Measurements from ENCODE around the gene SLC23A2. TPM values are rescaled to one million over a fixed set of nuclear protein-coding genes. Genes with fewer than 3 reads are reported as not detected.

Gene SLC23A2
- total RNA-seq, 1 experiment from 2014 or later, result 16.3 TPM

DNA sequence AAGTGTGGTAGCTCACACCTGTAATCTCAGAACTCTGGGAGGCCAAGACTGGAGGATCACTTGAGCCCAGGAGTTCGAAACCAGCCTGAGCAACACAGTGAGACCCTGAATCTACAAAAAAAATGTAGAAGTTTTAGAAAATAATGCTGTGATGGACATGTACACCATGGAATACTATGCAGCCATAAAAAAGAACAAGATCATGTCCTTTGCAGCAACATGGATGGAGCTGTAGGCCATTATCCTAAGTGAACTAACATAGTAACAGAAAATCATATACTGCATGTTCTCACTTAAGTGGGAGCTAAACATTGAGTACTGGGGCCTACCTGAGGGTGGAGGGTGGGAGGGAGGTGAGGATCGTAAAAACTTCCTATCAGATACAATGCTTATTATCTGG, 168.8 kb downstream of the SLC23A2 start:
- H3K4me2 ChIP-seq (ENCODE audit: low read length), result no peak overlapping the region
- RAD21 ChIA-PET (ENCODE audit: low non-redundant PET in 1 of 2, low total read pairs in 2 of 2, uncharacterized antibody in 2 of 2, unreplicated experiment in 2 of 2), result no interaction called here
- no peaks in the 10 kb centered on the region for H3K36me3 ChIP-seq (ENCODE audit: control insufficient read depth in 1 of 2, insufficient read depth in 2 of 2, low read length in 2 of 2)
- CTCF ChIA-PET, result no interaction called here
- POLR2A ChIA-PET, result no interaction called here
- no peaks in the 10 kb centered on the region for H3K27me3 ChIP-seq (ENCODE audit: insufficient read depth, low read length)
- no peaks in the 10 kb centered on the region for H4K20me1 ChIP-seq (ENCODE audit: insufficient read depth)
- ATAC-seq, result no peak
- H3K4me1 ChIP-seq (ENCODE audit: control insufficient read depth in 1 of 2, insufficient read depth in 2 of 2, low read length in 2 of 2), result no peaks in the 10 kb centered on the region
- no peak overlapping the region for H3K9ac ChIP-seq (ENCODE audit: low read length)
- no TSS peak for BruUV-seq (replicated peaks)
- intact Hi-C loops (cut with micrococcal nuclease), result no loop called here
- no peaks in the 10 kb centered on the region for H3K9me2 ChIP-seq (ENCODE audit: insufficient read depth)
- TF ChIP-seq POLR2A (IDR thresholded peaks at IDR 0.05; ENCODE audit: borderline replicate concordance, extremely low read depth, insufficient read depth, insufficient read length) (no peak), JUND (IDR thresholded peaks at IDR 0.05) (no peak), CEBPB (IDR thresholded peaks at IDR 0.05; ENCODE audit: low read depth) (no peak), CBX3 (IDR thresholded peaks at IDR 0.05; ENCODE audit: low read depth) (no peak), SP1 (IDR thresholded peaks at IDR 0.05; ENCODE audit: low read depth) (no peak), SRF (IDR thresholded peaks at IDR 0.05; ENCODE audit: low read depth) (no peak), SIN3A (IDR thresholded peaks at IDR 0.05; ENCODE audit: low read depth) (no peak), ZNF274 (IDR thresholded peaks at IDR 0.05; ENCODE audit: low read depth, low read length) (no peak), TCF7L2 (IDR thresholded peaks at IDR 0.05; ENCODE audit: borderline replicate concordance, extremely low read depth, insufficient read depth, insufficient read length) (no peak), YY1 (IDR thresholded peaks at IDR 0.05; ENCODE audit: extremely low read depth, insufficient replicate concordance, low read depth, low read length) (no peak), ATF3 (IDR thresholded peaks at IDR 0.05) (no peak), FOSL1 (IDR thresholded peaks at IDR 0.05; ENCODE audit: low read depth) (no peak), EZH2phosphoT487 (IDR thresholded peaks at IDR 0.05; ENCODE audit: borderline replicate concordance) (no peak), MAX (IDR thresholded peaks at IDR 0.05) (no peak), RAD21 (IDR thresholded peaks at IDR 0.05; ENCODE audit: low read depth) (no peak), REST (IDR thresholded peaks at IDR 0.05; ENCODE audit: low read depth) (no peak)
- no peaks in the 10 kb centered on the region for H3K79me2 ChIP-seq (ENCODE audit: insufficient read depth, low read length)
- no peak overlapping the region for H2AFZ ChIP-seq (ENCODE audit: low read depth, low read length, poor library complexity, severe bottlenecking)
- no peak overlapping the region for H3K27ac ChIP-seq (ENCODE audit: low read depth, low read length)
- no peaks in the 10 kb centered on the region for H3K9me3 ChIP-seq (ENCODE audit: control insufficient read depth in 1 of 2, insufficient read depth in 1 of 2, low read depth in 1 of 2, low read length in 2 of 2)
- no peak overlapping the region for H3K4me3 ChIP-seq (replicated peaks in 1 of 2; ENCODE audit: low read depth in 1 of 2, low read length in 2 of 2)
- no peak for DNase-seq (ENCODE audit: low read depth, low spot score)
